ENCODE measurements around the gene CREG2. TPM values are rescaled to one million over a fixed set of nuclear protein-coding genes. Genes with fewer than 3 reads are reported as not detected.

CREG2 gene
- total and polyA plus RNA-seq, 2 experiments from 2014 or later = 0.15 to 0.22 TPM

- Histone ChIP-seq H3K4me3 (no peak overlapping the region), H3K36me3 (ENCODE audit: low read depth) (no peaks in the 10 kb centered on the region), H3K9me3 (ENCODE audit: low read depth) (no peaks in the 10 kb centered on the region), H3K9me2 (ENCODE audit: insufficient read depth) (no peaks in the 10 kb centered on the region), H3K4me2 (ENCODE audit: unreplicated experiment) (no peak overlapping the region), H3K4me1 (ENCODE audit: insufficient read depth) (0 out of 2 replicates have a peak, but pooled peaks cover under 1% of the 10 kb centered on the region), H3K9ac (no peak overlapping the region), H4K20me1 (ENCODE audit: insufficient read depth) (no peaks in the 10 kb centered on the region), H3F3A (ENCODE audit: insufficient read depth) (no peaks in the 10 kb centered on the region), H3K27ac (no peak overlapping the region), H2AFZ (no peak overlapping the region), H3K27me3 (replicated peaks; ENCODE audit: insufficient read depth) (no peaks in the 10 kb centered on the region), H3K79me2 (ENCODE audit: insufficient read depth) (no peaks in the 10 kb centered on the region)
- WGBS, 2 experiments (ENCODE audit: low coverage in 1 of 2, low lambda C conversion rate in 2 of 2, missing lambda C conversion rate in 2 of 2) = 100% methylated on average over 2 of the region's 2 CpGs
- DNase-seq = no peak
- TF ChIP-seq EZH2phosphoT487 (IDR thresholded peaks at IDR 0.05; ENCODE audit: insufficient read depth, low read depth) = no peak
- in situ Hi-C loops (cut with MboI) = loop anchor here (10.0 kb wide), 2 partner anchors 280 to 430 kb away; partner anchors contain the start of gene MAP4K4
Observed at GRCh38 chr2:101415220-101415619, 27.9 kb upstream of the CREG2 start.

DNA sequence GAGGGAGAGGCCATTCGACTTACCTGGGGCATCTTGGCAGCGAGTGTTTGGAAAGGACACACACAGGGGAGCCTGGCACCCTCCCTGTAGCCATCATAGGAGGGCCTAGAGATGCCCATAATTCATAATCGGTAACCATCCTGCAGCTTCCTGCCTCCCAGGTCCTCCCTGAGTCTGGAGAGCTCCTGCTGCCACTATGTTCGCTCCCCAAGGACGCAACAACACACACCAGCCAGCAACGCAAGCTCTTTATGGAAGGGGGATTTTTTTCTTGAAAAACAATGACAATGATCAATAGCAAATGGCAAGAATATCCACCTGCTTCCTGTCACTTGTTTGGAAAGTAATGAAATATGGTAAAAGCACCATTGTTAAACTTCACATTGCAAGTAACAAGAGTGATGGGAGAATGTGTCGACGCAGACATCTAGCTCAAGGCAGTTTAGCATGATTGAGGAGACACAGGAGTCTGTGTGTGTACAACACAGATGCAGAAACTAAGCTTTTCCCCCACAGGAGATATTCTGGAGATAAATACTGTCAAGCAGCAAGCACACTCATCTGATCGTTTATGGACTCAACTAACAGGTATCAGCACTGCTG is 24.9 kb upstream of the CREG2 start:
- in situ Hi-C loops (cut with MboI) = loop anchor here (10.0 kb wide), 2 partner anchors 283 to 433 kb away; partner anchors contain the start of gene MAP4K4

DNA sequence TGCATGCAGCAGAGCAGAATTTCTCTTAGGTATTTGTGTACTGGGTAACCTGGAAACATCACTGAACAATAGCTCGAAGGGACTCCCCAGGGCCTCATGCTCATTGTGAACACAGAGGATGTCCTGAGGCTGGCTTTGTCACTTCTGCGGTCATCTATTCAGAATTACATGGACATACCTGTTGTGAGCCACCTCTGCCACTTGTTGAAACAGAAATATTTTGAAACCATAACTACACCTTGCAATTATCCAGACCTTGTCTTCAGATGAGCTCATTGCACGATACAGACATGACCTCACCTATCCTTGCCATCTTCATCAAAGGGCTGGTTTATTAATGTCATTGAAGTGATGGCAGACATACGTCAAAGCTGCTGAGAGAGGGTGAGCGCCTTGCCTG is 23.4 kb upstream of the CREG2 start:
- no peaks in the 10 kb centered on the region for H3K9me3 ChIP-seq (ENCODE audit: low read depth)
- no peak overlapping the region for H3K27ac ChIP-seq
- 0 out of 2 replicates have a peak, but pooled peaks cover under 1% of the 10 kb centered on the region for H3K36me3 ChIP-seq (ENCODE audit: low read depth)
- 98 to 99% methylated on average over 5 of the region's 5 CpGs for WGBS, 2 experiments (ENCODE audit: low coverage in 1 of 2, low lambda C conversion rate in 2 of 2, missing lambda C conversion rate in 2 of 2)
- H3F3A ChIP-seq (ENCODE audit: insufficient read depth) = peaks cover 6% of the 10 kb centered on the region; the same call in 1 of the 2 replicates
- no peak overlapping the region for H2AFZ ChIP-seq
- no peaks in the 10 kb centered on the region for H3K79me2 ChIP-seq (ENCODE audit: insufficient read depth)
- H3K4me2 ChIP-seq (ENCODE audit: unreplicated experiment) = no peak overlapping the region
- no peaks in the 10 kb centered on the region for H4K20me1 ChIP-seq (ENCODE audit: insufficient read depth)
- in situ Hi-C loops (cut with MboI) = loop anchor here (10.0 kb wide), 2 partner anchors 284 to 434 kb away; partner anchors contain the start of gene MAP4K4
- no peaks in the 10 kb centered on the region for H3K9me2 ChIP-seq (ENCODE audit: insufficient read depth)
- H3K4me3 ChIP-seq = no peak overlapping the region
- 0 out of 2 replicates have a peak, but pooled peaks cover 3% of the 10 kb centered on the region for H3K4me1 ChIP-seq (ENCODE audit: insufficient read depth)
- no peaks in the 10 kb centered on the region for H3K27me3 ChIP-seq (replicated peaks; ENCODE audit: insufficient read depth)
- no peak for DNase-seq
- no peak for TF ChIP-seq EZH2phosphoT487 (IDR thresholded peaks at IDR 0.05; ENCODE audit: insufficient read depth, low read depth)
- no peak for TF ChIP-seq EZH2 (IDR thresholded peaks at IDR 0.05; ENCODE audit: insufficient read depth, poor library complexity, severe bottlenecking)
- H3K9ac ChIP-seq = no peak overlapping the region

More for the DNA sequence above, 24.9 kb upstream of the CREG2 start:
- H3K4me2 ChIP-seq (ENCODE audit: unreplicated experiment) = no peak overlapping the region
- H3K9me2 ChIP-seq (ENCODE audit: insufficient read depth) = no peaks in the 10 kb centered on the region
- H2AFZ ChIP-seq = no peak overlapping the region
- no peaks in the 10 kb centered on the region for H3K9me3 ChIP-seq (ENCODE audit: low read depth)
- no peak overlapping the region for H3K4me3 ChIP-seq
- no peak for DNase-seq
- H3K9ac ChIP-seq = no peak overlapping the region
- 98 to 99% methylated on average over 9 of the region's 9 CpGs for WGBS, 2 experiments (ENCODE audit: low coverage in 1 of 2, low lambda C conversion rate in 2 of 2, missing lambda C conversion rate in 2 of 2)
- no peaks in the 10 kb centered on the region for H4K20me1 ChIP-seq (ENCODE audit: insufficient read depth)
- no peaks in the 10 kb centered on the region for H3K36me3 ChIP-seq (ENCODE audit: low read depth)
- H3F3A ChIP-seq (ENCODE audit: insufficient read depth) = peaks cover 4% of the 10 kb centered on the region; the same call in 1 of the 2 replicates
- H3K27ac ChIP-seq = no peak overlapping the region
- 0 out of 2 replicates have a peak, but pooled peaks cover under 1% of the 10 kb centered on the region for H3K4me1 ChIP-seq (ENCODE audit: insufficient read depth)
- no peaks in the 10 kb centered on the region for H3K27me3 ChIP-seq (replicated peaks; ENCODE audit: insufficient read depth)
- TF ChIP-seq EZH2phosphoT487 (IDR thresholded peaks at IDR 0.05; ENCODE audit: insufficient read depth, low read depth) (no peak), EZH2 (IDR thresholded peaks at IDR 0.05; ENCODE audit: insufficient read depth, poor library complexity, severe bottlenecking) (no peak)
- no peaks in the 10 kb centered on the region for H3K79me2 ChIP-seq (ENCODE audit: insufficient read depth)

GRCh38 chr2:101410114-101410513 is 22.8 kb upstream of the CREG2 start:
- H3K36me3 ChIP-seq (ENCODE audit: low read depth) = 0 out of 2 replicates have a peak, but pooled peaks cover 6% of the 10 kb centered on the region
- no peak overlapping the region for H3K4me2 ChIP-seq (ENCODE audit: unreplicated experiment)
- peaks cover 6% of the 10 kb centered on the region; the same call in 1 of the 2 replicates for H3F3A ChIP-seq (ENCODE audit: insufficient read depth)
- no peak overlapping the region for H2AFZ ChIP-seq
- no peaks in the 10 kb centered on the region for H3K79me2 ChIP-seq (ENCODE audit: insufficient read depth)
- no peaks in the 10 kb centered on the region for H4K20me1 ChIP-seq (ENCODE audit: insufficient read depth)
- H3K27me3 ChIP-seq (replicated peaks; ENCODE audit: insufficient read depth) = no peaks in the 10 kb centered on the region
- 0 out of 2 replicates have a peak, but pooled peaks cover 3% of the 10 kb centered on the region for H3K4me1 ChIP-seq (ENCODE audit: insufficient read depth)
- H3K9me3 ChIP-seq (ENCODE audit: low read depth) = no peaks in the 10 kb centered on the region
- H3K4me3 ChIP-seq = no peak overlapping the region
- 97% methylated on average over 5 of the region's 5 CpGs for WGBS, 2 experiments (ENCODE audit: low coverage in 1 of 2, low lambda C conversion rate in 2 of 2, missing lambda C conversion rate in 2 of 2)
- H3K9me2 ChIP-seq (ENCODE audit: insufficient read depth) = no peaks in the 10 kb centered on the region
- no peak overlapping the region for H3K9ac ChIP-seq
- no peak overlapping the region for H3K27ac ChIP-seq
- DNase-seq = no peak
- no peak for TF ChIP-seq EZH2phosphoT487 (IDR thresholded peaks at IDR 0.05; ENCODE audit: insufficient read depth, low read depth)
- no peak for TF ChIP-seq EZH2 (IDR thresholded peaks at IDR 0.05; ENCODE audit: insufficient read depth, poor library complexity, severe bottlenecking)
- in situ Hi-C loops (cut with MboI) = loop anchor here (10.0 kb wide), 2 partner anchors 285 to 435 kb away; partner anchors contain the start of gene MAP4K4

Measured in GM23248 (cell line).